HG03442 (cell line): ENCODE results near the gene ABHD1.
"Not testable (repeated sequence)": the region's sequence is repeated elsewhere in the genome, so short reads cannot be mapped to it uniquely, and the experiment has no call there.

Experiments used
- ATAC-seq: cut with Tn5 transposase; IDR thresholded peaks from one replicate; pipeline ENCODE4 v1.9.1; 2021; ENCODE audit warnings: mild to moderate bottlenecking, moderate library complexity; ENCODE audit not compliant: unreplicated experiment

The ABHD1 gene

GRCh38 chr2:27162151-27163121 is 38.8 kb downstream of the ABHD1 start:
- no peak for ATAC-seq

- ATAC-seq, result no peak
These were observed 41.5 kb downstream of the ABHD1 start for GRCh38 chr2:27164960-27165763.

- ATAC-seq, result no peak
These were observed 47.1 kb downstream of the ABHD1 start for GRCh38 chr2:27170581-27171337.

- ATAC-seq, result no peak
These were observed 47.8 kb downstream of the ABHD1 start for GRCh38 chr2:27171351-27171848.

GRCh38 chr2:27174638-27175037 is 51.0 kb downstream of the ABHD1 start:
- no peak for ATAC-seq

GRCh38 chr2:27175330-27175729 is 51.7 kb downstream of the ABHD1 start:
- ATAC-seq, result no peak

GRCh38 chr2:27175781-27176180 is 52.2 kb downstream of the ABHD1 start:
- ATAC-seq, result not testable (repeated sequence)

- ATAC-seq, result no peak
These were observed 54.1 kb downstream of the ABHD1 start for GRCh38 chr2:27177441-27178351.

- no peak for ATAC-seq
These were observed 54.9 kb downstream of the ABHD1 start for GRCh38 chr2:27178469-27178868.

GRCh38 chr2:27179344-27180000 is 55.9 kb downstream of the ABHD1 start:
- no peak for ATAC-seq
